Omental fat pad (tissue), 4 donors: ENCODE results near the gene VWA5A. TPM values are rescaled to one million over a fixed set of nuclear protein-coding genes. Genes with fewer than 3 reads are reported as not detected.

Source experiments
- ATAC-seq: fragments of 150-250 bp; one replicate; pipeline ENCODE4 v1.9.1; 2016; ENCODE audit warnings: mild to moderate bottlenecking, moderate library complexity; ENCODE audit not compliant: low FRiP score
- DNase-seq: peaks from one replicate; pipeline ENCODE4 v3.0.0-alpha.2; 2019; ENCODE audit warnings: low spot score
- total RNA-seq, 4 donors: library from RNA; depleted of rRNA; stranded (reverse); fragments of >200 nt; gene quantifications; one replicate each; pipeline ENCODE4 v1.1.0, GENCODE V29; 2016
- TF ChIP-seq, protein P1 (sequence below), 3 donors: fragments of 450-650 bp; IDR thresholded peaks; one replicate each; pipeline ENCODE4 v1.5.1; 2016 to 2017; ENCODE audit warnings: antibody characterized with exemption in 3 of 3, mild to moderate bottlenecking in 3 of 3, moderate library complexity in 2 of 3

Gene VWA5A, protein sequence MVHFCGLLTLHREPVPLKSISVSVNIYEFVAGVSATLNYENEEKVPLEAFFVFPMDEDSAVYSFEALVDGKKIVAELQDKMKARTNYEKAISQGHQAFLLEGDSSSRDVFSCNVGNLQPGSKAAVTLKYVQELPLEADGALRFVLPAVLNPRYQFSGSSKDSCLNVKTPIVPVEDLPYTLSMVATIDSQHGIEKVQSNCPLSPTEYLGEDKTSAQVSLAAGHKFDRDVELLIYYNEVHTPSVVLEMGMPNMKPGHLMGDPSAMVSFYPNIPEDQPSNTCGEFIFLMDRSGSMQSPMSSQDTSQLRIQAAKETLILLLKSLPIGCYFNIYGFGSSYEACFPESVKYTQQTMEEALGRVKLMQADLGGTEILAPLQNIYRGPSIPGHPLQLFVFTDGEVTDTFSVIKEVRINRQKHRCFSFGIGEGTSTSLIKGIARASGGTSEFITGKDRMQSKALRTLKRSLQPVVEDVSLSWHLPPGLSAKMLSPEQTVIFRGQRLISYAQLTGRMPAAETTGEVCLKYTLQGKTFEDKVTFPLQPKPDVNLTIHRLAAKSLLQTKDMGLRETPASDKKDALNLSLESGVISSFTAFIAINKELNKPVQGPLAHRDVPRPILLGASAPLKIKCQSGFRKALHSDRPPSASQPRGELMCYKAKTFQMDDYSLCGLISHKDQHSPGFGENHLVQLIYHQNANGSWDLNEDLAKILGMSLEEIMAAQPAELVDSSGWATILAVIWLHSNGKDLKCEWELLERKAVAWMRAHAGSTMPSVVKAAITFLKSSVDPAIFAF
- total RNA-seq, result 10 to 100 TPM in 3 of 4 donors, 1 to 10 TPM in 1; 9.7 to 19.5 (median 15.0) TPM

- ATAC-seq (peak; percentile 96), DNase-seq (peak; percentile 47)
- TF ChIP-seq, protein P1, sequence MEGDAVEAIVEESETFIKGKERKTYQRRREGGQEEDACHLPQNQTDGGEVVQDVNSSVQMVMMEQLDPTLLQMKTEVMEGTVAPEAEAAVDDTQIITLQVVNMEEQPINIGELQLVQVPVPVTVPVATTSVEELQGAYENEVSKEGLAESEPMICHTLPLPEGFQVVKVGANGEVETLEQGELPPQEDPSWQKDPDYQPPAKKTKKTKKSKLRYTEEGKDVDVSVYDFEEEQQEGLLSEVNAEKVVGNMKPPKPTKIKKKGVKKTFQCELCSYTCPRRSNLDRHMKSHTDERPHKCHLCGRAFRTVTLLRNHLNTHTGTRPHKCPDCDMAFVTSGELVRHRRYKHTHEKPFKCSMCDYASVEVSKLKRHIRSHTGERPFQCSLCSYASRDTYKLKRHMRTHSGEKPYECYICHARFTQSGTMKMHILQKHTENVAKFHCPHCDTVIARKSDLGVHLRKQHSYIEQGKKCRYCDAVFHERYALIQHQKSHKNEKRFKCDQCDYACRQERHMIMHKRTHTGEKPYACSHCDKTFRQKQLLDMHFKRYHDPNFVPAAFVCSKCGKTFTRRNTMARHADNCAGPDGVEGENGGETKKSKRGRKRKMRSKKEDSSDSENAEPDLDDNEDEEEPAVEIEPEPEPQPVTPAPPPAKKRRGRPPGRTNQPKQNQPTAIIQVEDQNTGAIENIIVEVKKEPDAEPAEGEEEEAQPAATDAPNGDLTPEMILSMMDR (IDR thresholded peaks at IDR 0.05), result no peak
These were observed at the start of gene VWA5A for GRCh38 chr11:124114942-124115781. TSS of gene VWA5A (plus strand) at chr11:124115450. CDS start at chr11:124117512, 2,062 bp downstream.

GRCh38 chr11:124068601-124069110 is 46.6 kb upstream of the VWA5A start:
- DNase-seq (no peak), ATAC-seq (no peak)
- TF ChIP-seq, protein P1 (IDR thresholded peaks at IDR 0.05), result no peak

GRCh38 chr11:124069429-124070401 is 45.5 kb upstream of the VWA5A start:
- ATAC-seq (peak; percentile 80), DNase-seq (no peak)
- TF ChIP-seq, protein P1 (IDR thresholded peaks at IDR 0.05), result no peak

DNA sequence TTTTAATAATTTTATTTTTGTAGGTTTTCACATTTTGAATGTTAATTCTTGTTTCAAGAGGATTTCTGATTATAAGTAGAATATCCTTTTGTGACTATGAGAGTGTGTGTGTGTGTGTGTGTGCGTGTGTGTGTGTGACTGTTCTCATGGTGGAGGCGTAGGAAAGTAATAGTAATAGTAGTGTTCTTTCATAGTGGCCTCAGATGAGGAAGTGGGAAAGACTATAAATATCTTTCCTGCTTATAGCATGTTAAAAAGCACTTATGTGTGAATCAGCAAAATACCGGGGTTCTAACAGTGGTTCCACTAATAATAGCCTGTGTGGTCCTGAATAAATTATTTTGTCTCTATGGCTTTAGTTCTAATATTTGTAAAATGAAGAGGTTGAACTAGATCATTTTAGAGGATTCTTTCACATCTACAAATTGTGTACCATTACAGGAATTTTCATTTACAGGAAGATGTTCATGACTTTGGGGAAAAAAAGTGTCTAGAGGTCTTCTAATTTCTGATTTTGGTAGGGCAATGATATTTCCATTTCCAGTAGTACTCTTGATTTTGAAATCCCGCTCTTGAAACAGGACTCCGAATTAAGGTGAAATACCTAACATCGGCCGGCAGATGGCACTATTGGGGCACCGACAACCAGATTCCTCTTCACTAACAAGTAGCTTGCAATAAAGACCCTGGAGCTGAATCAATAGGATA is 44.2 kb upstream of the VWA5A start:
- DNase-seq (no peak), ATAC-seq (no peak)
- TF ChIP-seq, protein P1 (IDR thresholded peaks at IDR 0.05), result peak in 1 of 3 donors; percentile 43

- TF ChIP-seq, protein P1 (IDR thresholded peaks at IDR 0.05), result no peak
- ATAC-seq (no peak), DNase-seq (no peak)
These were observed 43.7 kb upstream of the VWA5A start for GRCh38 chr11:124071623-124071948.
